DOHH2 (cell line): Measurements from ENCODE around the gene AP1B1.

ENCODE experiments used
- H3F3A ChIP-seq: fragments of 200-600 bp; sonication (generic), shearing (Covaris generic); 2 replicates; pipeline ENCODE4 v1.6.0; 2016; ENCODE audit warnings: antibody characterized with exemption, mild to moderate bottlenecking; ENCODE audit not compliant: control insufficient read depth, insufficient read depth
- H3K27ac ChIP-seq: fragments of 200-600 bp; sonication (generic); 2 replicates; pipeline ENCODE4 v1.5.1; 2014; ENCODE audit warnings: low read depth, mild to moderate bottlenecking, low read length, moderate library complexity
- H3K27me3 ChIP-seq: fragments of 200-600 bp; sonication (generic); 2 replicates; pipeline ENCODE4 v1.6.1; 2014; ENCODE audit warnings: mild to moderate bottlenecking, low read length, mixed read lengths; ENCODE audit not compliant: control insufficient read depth
- H3K36me3 ChIP-seq: fragments of 200-600 bp; sonication (generic); 2 replicates; pipeline ENCODE4 v1.6.1; 2014; ENCODE audit warnings: mild to moderate bottlenecking, low read length, moderate library complexity, mixed read lengths; ENCODE audit not compliant: control insufficient read depth
- H3K4me1 ChIP-seq: fragments of 200-600 bp; sonication (generic); 2 replicates; pipeline ENCODE4 v1.6.1; 2014; ENCODE audit warnings: mild to moderate bottlenecking, low read length, mixed read lengths; ENCODE audit not compliant: control insufficient read depth
- H3K4me2 ChIP-seq: fragments of 200-600 bp; sonication (generic); 2 replicates; pipeline ENCODE4 v1.6.0; 2014; ENCODE audit warnings: mild to moderate bottlenecking, low read length, moderate library complexity
- H3K4me3 ChIP-seq: fragments of 200-600 bp; sonication (generic); 2 replicates; pipeline ENCODE4 v1.5.1; 2014; ENCODE audit warnings: mild to moderate bottlenecking, low read length, mixed read lengths
- H3K79me2 ChIP-seq: fragments of 200-600 bp; sonication (generic); 2 replicates; pipeline ENCODE4 v1.6.1; 2014; ENCODE audit warnings: mild to moderate bottlenecking, low read length, mixed read lengths; ENCODE audit not compliant: control insufficient read depth
- H3K9me2 ChIP-seq: fragments of 200-600 bp; sonication (generic); replicated peaks from 2 replicates; pipeline ENCODE4 v1.6.1; 2014; ENCODE audit warnings: mild to moderate bottlenecking, low read length, mixed read lengths; ENCODE audit not compliant: control insufficient read depth
- H3K9me3 ChIP-seq: fragments of 200-600 bp; sonication (generic); 2 replicates; pipeline ENCODE4 v1.6.1; 2014; ENCODE audit warnings: antibody characterized with exemption, low read length, mixed read lengths; ENCODE audit not compliant: control insufficient read depth, insufficient read depth
- H4K20me1 ChIP-seq: fragments of 200-600 bp; sonication (generic); 2 replicates; pipeline ENCODE4 v1.6.0; 2014; ENCODE audit warnings: low read depth, mild to moderate bottlenecking, antibody characterized with exemption, low read length, moderate library complexity; ENCODE audit not compliant: control insufficient read depth, insufficient read depth
- CTCF ChIP-seq: fragments of 200-600 bp; sonication (generic); IDR thresholded peaks from one replicate; pipeline ENCODE4 v1.5.1; 2014; ENCODE audit warnings: antibody characterized with exemption, mild to moderate bottlenecking, low read depth, low read length; ENCODE audit not compliant: poor library complexity, severe bottlenecking
- EZH2phosphoT487 ChIP-seq: fragments of 200-600 bp; sonication (generic); IDR thresholded peaks from 2 replicates; pipeline ENCODE4 v1.6.1; 2017; ENCODE audit warnings: borderline replicate concordance, mild to moderate bottlenecking, antibody characterized with exemption, low read length, moderate library complexity, mixed read lengths

Gene AP1B1

DNA sequence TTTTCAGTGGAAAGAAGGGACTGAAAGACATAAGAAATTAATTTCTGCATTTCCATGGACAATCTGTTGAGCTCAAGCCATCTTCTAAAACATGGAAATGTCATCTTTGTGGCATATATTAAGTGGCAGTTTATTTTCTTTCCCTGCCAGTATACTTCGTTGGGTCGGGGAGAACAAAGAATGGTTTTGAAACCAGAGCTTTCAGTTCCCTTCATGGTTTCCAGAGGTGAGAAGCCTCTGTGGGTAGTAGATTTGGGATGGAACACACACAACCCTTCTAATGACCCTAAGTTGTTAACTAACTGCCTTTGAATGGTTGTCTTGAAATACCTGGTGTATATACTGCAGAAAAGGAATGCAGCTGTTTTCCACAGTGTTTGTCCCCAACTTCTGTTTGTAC is 99.5 kb downstream of the AP1B1 start:
- Histone ChIP-seq H3K4me2 (no peak overlapping the region), H3K4me3 (no peak overlapping the region), H3K9me3 (no peaks in the 10 kb centered on the region), H3K27ac (no peak overlapping the region), H4K20me1 (peaks cover 30% of the 10 kb centered on the region; the same call in 1 of the 2 replicates), H3K36me3 (peaks cover 99% of the 10 kb centered on the region), H3K9me2 (no peaks in the 10 kb centered on the region), H3K4me1 (no peaks in the 10 kb centered on the region), H3K79me2 (peaks cover 64% of the 10 kb centered on the region), H3K27me3 (no peaks in the 10 kb centered on the region), H3F3A (peaks cover 6% of the 10 kb centered on the region)
- no peak for TF ChIP-seq EZH2phosphoT487
- TF ChIP-seq CTCF: no peak

DNA sequence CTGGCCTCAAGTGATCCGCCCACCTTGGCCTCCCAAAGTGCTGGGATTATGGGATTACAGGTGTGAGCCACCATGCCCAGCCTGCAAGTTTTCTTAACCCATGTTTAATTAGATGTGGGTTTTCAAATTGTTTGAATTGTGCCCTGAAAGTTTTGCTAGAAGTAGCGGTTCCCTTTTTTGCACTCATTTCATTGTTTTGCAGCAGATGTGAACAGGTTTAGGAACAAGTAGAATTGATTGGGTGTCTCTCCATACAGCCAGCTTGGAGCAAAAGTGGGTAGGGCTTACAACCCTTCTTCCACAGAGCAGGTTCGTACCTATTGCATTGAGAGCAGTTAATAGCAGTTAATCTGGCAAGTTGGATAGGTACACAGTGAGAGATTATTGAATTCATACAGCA is 104.2 kb downstream of the AP1B1 start:
- peaks cover 96% of the 10 kb centered on the region for H3K36me3 ChIP-seq
- H3K27me3 ChIP-seq: no peaks in the 10 kb centered on the region
- H4K20me1 ChIP-seq: peaks cover 24% of the 10 kb centered on the region
- no peaks in the 10 kb centered on the region for H3K4me1 ChIP-seq
- no peaks in the 10 kb centered on the region for H3K9me2 ChIP-seq
- peaks cover 80% of the 10 kb centered on the region for H3K79me2 ChIP-seq
- H3K4me2 ChIP-seq: no peak overlapping the region
- no peaks in the 10 kb centered on the region for H3K9me3 ChIP-seq
- no peak for TF ChIP-seq CTCF
- no peak for TF ChIP-seq EZH2phosphoT487
- H3F3A ChIP-seq: peaks cover 10% of the 10 kb centered on the region
- H3K4me3 ChIP-seq: no peak overlapping the region
- H3K27ac ChIP-seq: no peak overlapping the region

GRCh38 chr22:29277927-29278326 is 110.4 kb downstream of the AP1B1 start:
- Histone ChIP-seq H3F3A (peaks cover 18% of the 10 kb centered on the region), H3K4me1 (no peaks in the 10 kb centered on the region), H3K79me2 (peaks cover 90% of the 10 kb centered on the region), H3K27me3 (no peaks in the 10 kb centered on the region), H3K4me3 (no peak overlapping the region), H4K20me1 (peaks cover 44% of the 10 kb centered on the region), H3K36me3 (peaks cover 94% of the 10 kb centered on the region), H3K27ac (no peak overlapping the region), H3K9me2 (no peaks in the 10 kb centered on the region), H3K4me2 (no peak overlapping the region), H3K9me3 (no peaks in the 10 kb centered on the region)
- no peak for TF ChIP-seq EZH2phosphoT487
- no peak for TF ChIP-seq CTCF
